GM18907 (cell line): ENCODE data around the gene GPR132.
"Not testable (repeated sequence)": the region's sequence is repeated elsewhere in the genome, so short reads cannot be mapped to it uniquely, and the experiment has no call there.

Experiments
- ATAC-seq: cut with Tn5 transposase; IDR thresholded peaks from one replicate; pipeline ENCODE4 v1.9.1; 2021; ENCODE audit warnings: mild to moderate bottlenecking, moderate library complexity; ENCODE audit not compliant: unreplicated experiment

Gene GPR132

DNA sequence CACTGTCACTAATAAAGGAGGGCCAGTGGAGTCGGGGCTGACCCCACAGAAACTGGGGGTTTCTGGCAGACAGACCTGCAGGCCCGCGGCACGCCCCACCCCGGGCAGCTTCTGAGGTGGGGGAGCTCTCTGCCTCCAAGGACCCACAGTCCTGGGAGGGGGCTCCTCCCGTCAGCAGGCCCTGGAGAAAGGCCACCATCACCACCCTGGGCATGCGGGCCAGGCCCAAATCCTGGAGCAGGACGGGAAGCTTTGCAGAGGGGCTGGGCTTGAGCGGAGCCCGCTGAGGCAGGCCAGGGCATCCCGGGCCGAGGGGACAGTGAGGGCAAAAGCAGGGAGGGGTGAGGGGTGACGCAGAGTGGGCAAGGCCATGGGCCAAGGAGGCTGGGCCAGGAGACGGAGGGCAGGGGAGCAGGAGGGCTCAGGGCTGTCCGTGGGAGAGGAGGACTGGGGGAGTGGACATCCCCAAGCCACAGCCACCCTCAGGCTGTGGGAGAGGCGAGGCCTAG is 11.1 kb upstream of the GPR132 start:
- no peak for ATAC-seq

DNA sequence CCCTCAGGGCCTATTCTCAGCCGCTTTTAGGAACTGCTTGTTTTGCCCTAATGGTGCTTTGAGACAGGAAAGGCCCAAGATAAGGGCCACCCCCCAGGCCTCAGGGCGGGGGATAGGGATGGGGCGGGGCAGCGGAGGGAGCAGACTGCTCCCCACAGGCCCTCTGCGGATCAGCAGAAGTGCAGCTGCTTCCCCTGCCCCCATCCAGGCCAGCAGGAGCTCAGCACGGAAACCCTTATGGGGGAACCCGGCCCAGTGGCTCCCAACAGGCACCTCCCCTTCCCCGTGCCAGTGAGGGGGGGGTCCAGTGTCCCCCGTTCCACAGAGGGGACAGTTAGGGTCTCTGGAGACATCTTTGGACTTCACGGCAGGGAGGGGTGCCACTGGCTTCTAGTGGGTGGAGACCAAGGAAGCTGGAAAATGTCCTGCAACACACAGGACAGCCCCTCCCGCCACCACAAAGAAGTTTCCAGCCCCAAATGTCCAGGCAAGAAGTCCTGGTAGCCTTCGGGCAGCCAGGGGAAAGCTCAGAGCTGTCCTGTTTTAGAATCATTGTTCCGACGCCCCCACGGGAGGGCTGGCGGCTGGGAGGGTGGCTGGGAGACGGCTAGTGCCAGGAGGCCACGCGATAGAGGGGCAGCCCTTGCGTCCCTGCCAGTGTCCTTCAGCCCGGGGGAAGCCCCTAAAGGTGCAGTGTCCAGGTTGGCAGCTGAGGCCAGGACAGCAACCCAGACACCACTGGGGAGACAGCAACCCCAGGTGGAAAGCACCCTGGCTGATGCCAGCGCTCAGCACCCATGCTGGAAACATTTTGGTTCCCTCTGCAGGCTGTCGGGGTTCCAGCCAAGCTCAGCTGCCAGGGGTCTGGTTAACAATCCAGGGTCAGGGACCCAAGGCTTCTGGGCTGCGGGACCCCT is 10.4 kb upstream of the GPR132 start:
- ATAC-seq, result no peak

DNA sequence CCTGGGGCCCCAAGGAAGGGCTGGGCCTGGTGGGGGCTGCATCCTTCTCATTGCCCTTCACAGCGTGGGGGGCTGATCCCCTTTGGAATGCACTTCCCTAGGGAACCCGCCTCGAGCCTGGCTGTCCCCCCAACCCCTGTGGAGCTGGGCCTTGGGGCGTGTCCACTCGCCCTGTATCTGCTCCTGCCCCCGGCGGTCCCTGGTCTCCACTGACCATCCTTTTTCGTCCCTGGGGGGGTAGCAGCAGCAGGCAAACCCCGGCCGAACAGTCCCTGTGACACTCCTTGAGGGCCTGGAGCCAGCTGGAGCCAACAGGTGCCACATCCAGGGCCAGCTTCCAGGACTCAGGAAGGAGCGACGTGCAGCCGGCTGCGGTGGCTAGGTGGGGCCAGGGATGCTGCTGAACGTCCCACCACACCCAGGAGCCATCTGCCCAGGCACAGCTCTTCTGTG is 9.4 kb upstream of the GPR132 start:
- ATAC-seq, result no peak

DNA sequence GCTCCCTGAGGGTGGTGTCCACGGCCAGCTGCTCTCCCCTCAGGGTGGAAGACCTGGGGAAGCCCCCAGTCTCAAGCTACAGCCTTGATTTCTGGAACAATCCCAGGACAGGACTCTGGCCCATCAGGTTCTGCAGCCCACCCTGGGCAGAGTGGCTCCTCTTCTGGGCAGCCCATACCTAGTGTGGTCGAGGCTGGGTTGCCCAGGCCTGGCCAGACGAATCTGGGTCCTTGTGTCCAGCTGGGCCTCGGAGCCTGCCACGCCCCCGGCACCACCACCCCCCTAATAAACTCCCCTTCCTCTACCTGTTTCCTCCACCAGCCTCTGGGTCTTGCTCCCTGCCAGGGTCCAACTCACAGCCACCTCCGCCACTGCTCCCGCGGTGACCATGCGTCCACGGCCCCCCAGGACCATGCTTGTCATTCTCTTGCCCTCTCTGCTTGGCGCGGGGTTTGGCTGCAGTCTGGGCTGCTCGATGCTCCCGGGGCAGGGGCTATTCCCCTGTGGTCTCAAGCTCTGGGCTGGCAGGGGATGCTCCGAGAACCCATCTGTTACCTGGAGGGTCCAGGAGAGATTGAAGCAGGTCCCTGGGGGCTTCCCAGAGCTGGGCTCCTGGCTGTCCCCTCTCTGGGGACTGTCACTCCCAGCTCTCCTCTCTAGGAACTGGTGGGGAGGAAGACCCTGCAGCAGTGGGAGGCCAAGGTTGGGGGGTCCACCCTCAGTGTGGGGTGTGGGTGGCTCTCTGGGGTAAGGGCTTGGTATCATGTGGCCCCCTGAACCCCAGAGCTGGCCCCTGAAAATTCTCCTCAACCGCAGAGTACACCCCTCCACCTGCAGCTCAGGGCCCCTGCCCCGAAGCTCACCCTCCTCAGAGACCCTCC is 8.7 kb upstream of the GPR132 start:
- ATAC-seq, result no peak

DNA sequence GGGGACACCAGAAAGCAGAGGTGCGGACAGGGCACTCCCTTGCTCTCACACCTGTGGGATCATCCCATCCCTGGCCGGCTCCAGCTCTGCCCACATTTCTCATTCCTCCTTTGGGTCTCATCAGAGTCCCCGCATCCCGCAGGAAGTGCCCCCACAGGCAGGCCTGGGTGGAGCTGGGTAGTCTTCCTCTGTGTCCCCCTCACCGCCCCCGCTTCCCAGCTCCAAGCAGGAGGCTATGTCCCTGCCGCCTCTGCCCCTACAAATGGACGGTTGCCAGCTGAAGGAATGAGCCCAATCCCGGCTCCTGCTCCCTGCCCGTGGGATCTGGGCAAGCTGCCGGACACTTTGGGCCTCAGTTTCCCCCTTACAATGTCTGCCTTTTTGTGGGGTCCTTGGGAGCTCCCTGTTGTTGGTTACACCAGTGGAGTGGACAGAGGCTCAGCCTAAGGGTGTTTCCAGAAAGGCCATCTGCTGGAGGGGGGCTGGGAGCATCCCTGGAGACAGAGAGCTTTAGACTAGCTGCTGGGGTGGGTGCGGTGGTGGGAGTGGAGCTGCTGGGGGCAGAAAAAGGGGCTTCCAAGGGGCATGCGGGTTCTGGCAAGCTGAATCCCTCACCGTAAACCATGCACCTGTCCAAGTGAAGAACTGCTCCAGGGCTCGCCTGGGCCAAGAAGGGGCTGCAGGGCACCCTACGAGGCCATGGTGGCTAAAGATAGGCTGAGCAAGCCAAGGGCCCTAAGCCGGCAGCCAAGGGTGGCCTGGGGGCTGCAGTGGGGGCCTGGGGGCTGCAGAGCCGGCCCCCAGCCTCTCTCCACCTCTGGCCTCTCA is 7.9 kb upstream of the GPR132 start:
- ATAC-seq, result no peak

DNA sequence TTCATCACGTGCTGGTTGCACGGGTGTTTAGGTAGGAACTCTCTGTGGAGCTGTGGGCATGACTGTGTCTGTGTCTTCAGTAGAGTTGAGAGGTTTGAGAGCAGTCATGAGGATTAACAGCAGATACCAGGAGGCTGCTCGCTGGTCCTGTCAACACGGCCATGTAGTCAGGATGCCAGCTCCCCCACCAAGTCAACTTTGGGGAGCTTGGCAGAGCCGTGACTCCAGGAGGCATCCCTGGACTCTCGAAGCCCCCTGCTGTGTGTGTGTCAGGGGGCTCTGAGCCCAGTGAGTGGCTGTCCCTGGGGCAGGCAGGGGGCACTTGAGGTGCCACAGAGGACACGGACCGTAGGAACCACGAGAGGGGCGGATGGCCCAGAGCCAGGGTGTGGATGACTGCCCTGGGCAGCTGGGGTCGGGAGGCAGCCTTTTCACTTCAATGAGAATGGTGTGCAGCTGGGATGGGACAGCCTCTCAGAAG is 7.2 kb upstream of the GPR132 start:
- no peak for ATAC-seq

DNA sequence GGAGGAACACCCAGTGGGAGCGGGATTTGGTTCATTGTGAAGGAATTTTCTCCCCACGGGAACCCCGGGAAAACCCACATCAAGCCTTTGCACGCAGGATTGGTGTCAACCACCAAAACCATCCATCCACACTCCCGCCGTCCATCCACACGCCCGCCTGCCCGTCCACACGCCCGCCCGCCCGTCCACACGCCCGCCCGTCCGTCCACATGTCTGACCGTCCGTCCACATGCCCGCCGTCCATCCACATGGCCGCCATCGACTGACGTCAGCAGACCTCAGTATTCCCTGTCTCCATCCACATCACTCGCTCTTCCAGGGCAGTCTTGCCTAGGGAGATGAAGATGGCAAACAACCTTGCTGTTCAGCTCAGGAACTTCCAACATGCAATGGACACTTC is 6.7 kb upstream of the GPR132 start:
- ATAC-seq, result no peak

DNA sequence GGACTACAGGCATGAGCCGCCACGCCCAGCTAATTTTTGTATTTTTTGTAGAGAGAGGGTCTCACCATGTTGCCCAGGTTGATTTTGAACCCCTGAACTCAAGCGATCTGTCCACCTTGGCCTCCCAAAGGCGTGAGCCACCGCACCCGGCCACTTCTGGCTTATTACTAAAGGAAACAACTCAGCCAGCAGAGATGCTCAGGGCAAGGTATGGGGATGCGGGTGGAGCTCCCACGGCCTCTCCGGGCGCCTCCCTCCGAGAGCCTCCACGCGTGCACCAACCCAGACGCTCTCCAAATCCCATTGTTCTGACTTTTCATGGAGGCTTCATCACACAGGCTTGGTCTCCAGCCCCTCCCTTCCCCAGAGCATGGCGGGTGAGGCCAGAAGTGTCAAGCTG is 6.1 kb upstream of the GPR132 start:
- no peak for ATAC-seq

DNA sequence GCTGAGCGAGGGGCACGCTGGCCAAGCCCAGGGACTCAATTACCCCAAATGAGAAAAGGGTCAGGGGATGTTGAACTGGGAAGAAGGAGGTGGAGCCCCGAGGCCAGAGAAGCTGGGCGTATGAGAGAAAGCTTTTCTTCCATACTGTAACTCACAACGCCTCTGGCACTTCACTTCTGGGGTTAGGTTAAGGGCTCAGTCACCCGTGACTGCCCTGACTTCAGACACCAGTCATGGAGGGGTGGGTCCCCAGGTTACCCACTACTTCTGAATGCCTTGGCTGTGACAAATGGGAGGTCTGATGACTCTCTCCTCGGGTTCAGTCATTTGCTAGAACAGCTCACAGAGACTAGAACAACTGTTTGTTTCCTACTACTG is 5.5 kb upstream of the GPR132 start:
- no peak for ATAC-seq

DNA sequence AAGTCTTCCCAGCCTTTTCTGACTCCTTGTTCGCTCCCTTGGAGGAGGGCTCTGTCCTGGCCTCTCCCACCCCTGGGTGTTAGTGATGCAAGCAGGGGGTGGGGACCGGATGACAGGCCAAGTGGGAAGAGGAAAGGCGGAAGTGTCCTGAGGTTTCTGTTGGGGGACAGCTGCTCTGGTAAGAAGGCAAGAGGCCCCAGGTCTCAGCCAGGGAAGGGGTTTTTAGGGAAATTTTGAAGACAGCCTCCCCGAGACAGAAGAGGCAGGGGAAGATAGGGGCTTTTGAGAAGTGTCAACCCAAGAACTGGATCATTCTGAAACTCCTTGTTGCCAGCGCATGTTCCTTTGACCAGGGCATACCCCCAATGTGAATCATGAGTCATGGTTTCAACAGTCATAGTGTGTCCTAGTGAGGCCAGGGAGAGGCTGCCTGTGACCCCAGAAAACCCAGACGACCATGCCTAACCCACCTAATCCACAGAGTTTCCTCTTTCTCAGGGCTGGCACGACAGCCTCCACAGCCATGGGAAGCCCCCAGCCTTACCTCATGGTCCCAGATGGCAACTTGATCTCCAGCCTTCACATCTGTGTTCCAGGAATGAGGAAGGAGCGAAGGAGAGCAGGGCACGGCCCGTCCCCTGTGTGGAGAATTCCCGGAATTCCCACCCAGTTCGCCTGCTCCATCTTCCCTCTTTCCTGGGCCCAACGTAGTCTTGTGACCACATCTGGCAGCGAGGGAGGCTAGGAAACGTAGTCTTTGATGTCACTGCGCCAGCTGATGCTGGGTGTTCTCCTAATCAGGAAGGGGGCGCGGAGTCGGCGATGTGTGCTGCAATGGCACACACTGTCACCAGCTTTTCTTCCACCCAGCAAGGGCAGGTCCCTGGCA is 4.9 kb upstream of the GPR132 start:
- ATAC-seq, result peak; percentile 47

DNA sequence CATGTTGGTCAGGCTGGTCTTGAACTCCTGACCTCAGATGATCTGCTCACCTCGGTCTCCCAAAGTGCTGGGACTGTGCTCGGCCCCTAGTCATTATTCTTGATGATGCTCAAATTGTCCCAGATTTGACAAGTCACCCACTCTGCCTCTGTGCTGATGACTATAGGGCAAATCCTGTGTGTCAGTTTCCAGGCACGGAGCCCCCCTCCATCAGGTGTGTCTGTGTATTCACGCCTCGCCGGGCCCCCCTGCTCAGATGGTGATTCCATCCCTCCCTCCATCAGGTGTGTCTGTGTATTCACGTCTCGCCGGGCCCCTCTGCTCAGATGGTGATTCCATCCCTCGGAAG is 4.3 kb upstream of the GPR132 start:
- ATAC-seq, result no peak

DNA sequence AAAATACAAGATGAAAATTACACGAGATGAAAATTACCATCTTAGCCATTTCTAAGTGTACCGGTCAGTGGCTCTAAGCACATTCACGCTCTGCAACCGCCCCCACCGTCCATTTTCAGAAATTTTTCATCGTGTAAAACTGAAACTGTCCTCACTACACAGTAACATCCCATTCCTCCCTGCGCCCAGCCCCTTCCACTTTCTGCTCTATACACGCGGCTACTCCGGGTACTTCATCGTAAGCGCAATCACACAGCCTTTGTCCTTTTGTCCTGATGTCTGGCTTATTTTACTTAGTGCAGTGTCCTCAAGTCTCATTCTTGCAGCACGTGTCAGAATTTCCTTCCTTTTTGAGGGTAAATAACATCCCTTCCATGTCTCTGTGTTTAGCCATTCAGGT is 3.6 kb upstream of the GPR132 start:
- ATAC-seq, result no peak

DNA sequence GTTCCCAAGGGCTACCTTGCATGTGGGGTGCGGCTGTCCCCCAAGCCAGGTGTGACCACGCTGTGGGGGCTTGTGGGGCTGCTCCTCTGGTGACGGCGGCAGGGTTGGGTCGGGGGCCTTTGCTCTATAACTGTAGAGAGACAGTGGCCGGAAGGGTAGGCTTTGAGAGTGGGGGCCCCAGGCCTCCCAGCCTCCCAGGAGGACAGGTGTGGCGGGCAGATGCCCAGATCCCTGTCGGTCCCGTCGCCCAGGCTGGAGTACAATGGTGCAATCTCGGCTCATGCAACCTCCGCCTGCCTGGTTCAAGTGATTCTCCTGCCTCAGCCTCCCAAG is 2.7 kb upstream of the GPR132 start:
- ATAC-seq, result no peak

DNA sequence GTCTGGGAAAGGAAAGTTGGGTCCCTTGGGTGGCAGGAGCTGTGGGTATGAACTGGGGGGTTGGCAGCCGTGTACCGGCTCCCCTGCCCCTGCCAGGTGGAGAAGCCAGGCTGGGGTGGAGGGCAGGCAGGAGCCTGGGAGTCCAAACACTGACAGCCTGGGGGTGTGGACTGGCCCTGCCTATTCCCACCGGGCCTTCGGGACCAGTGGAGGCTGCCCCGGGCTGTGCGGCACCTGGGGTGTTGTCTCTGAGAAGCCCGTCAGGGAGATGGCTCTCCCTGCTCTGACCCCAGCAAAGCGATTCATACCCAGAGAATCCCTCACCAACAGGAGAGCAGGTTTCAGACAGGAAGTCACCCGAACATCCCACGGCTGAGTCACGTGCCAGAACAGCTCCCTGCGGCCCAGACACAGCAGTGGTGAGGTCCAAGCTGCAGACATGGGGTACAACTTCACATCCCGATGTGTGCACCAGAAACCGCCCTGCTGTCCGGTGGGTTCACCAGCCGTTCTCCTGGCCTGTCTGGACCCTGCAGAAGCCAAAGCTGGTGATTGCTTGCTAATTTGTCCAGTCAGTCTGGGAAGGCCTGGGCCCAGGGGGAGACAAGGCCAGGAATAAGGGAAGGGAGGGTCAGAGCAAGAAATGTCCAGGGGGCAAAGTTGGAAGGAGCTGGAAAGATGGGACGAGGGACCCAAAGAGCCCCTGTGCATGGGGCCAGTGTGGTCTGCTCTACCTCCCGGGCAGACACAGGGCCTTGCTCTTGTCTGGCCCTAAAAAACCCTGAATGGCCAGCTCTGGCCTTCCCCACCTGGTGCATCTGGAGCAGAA is 2.1 kb upstream of the GPR132 start:
- no peak for ATAC-seq

DNA sequence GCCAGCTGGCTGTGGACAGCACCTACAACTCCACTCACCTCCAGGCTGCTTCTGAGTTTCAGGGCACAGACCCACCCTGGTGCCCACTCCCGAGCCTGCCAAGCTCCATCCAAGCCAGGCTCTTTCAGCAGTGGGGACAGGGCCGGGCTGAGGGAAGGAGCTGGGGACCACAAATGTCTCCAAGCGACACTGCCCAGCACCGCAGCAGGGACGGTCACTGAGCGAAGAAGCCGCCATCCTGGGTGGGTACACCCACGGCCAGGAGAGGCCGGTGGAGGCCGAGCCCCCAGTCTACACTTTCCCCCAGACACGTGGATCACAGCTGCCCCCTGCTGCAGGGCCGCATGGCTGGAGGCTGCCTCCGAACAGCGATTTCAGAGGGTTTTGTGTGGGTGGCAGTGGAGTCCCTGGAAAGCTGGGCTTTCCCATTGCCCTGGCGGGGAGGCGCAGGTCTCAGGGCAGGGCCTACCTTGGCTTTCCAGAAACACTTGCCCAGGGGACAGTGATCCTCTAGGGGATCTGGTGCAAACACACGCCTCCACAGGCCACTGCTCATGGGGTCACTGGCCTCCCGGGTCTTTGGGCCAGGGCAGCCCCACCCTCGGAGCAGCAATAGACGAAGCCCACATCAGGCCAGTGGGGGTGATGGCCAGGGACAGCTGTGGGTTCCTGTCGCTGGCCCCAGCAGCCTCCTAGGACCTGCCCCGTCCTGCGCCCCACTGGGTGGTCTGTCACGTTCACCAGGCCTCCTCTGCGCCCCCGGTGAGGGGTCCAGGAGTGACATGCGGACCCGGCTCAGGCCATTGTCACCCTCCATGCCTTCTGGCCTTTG is 1.2 kb upstream of the GPR132 start:
- ATAC-seq, result no peak

DNA sequence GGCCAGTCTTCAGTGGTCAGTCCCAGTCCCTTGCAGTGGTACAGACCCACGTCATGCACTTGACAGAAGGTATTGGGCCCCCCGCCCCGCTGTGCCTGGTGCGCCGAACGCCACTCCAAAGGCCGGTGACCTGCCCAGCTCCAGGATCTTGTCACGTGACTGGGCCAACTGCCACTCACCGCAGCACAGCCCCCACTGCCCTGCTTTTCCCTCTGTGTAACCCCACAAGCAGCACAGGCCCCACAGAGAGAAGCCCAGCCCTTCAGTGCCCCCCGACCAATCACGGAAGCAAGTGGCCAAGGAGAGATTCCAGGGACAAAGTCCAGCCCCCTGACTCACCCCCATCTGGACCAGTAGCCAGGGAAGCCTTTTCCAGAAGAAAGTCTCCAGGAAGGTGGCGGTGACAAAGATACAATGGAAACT is 498 bp downstream of the GPR132 start:
- ATAC-seq, result no peak

DNA sequence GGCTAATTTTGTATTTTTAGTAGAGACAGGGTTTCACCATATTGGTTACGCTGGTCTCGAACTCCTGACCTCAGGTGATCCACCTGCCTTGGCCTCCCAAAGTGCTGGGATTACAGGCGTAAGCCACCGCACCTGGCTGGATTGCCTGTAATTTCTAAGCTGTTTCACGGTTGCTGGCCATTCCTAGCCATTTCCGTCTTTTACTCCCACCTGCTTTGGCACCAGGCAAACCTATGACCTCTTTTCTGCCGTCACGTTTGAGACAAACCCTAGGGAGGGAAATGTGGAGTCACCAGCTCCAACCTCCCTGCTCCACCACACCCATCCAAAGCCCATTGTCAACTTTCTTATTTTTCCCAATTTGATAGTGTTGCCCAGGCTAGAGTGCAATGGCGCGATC is 1.2 kb downstream of the GPR132 start:
- no peak for ATAC-seq

DNA sequence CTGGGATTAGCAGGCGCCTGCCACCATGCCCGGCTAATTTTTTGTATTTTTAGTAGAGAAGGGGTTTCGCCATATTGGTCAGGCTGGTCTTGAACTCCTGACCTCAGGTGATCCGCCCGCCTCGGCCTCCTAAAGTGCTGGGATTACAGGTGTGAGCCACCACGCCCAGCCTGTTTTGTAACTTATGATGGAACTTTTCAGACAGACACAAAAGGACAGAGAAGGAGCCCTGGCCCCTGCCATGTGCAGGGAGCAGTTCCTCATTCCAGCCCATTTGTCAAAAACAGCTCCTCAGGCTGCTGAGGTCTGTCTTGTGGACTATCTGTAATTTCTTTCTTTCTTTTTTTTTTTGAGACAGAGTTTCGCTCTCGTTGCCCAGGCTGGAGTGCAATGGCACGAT is 1.7 kb downstream of the GPR132 start:
- ATAC-seq, result not testable (repeated sequence)
